ENCODE measurements around the gene MSH5.

Gene MSH5

GRCh38 chr6:31729979-31730630 is 9.7 kb upstream of the MSH5 start:
- peak; percentile 79 for DNase-seq (ENCODE audit: low spot score)

DNA sequence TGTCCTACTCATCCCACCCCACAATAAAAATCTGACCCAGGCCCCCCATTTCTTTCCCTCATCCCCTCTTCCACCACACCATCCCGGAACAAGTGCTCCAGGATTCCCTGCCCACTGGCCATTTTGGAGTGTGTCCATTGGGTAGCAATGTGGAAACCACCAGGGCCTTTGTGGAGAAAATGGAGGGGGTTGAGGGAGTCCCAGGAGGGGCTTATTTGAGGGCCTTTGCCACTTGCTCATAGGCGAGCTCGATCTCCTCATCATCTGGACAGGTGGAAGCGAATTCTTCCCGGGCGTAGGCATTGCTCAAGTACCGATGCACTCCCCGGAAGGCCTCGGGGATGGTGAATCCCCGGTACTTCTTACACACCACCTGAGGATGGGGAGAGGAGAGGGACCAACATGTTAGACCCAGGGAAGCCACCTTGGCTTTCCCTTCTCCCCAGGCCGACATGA is 9.1 kb upstream of the MSH5 start:
- DNase-seq (ENCODE audit: low spot score): peak; percentile 31

- DNase-seq (ENCODE audit: low spot score): no peak
These were observed 7.8 kb upstream of the MSH5 start for GRCh38 chr6:31732029-31732428.

- no peak for DNase-seq (ENCODE audit: low spot score)
These were observed 6.1 kb upstream of the MSH5 start for GRCh38 chr6:31733734-31734133.

DNA sequence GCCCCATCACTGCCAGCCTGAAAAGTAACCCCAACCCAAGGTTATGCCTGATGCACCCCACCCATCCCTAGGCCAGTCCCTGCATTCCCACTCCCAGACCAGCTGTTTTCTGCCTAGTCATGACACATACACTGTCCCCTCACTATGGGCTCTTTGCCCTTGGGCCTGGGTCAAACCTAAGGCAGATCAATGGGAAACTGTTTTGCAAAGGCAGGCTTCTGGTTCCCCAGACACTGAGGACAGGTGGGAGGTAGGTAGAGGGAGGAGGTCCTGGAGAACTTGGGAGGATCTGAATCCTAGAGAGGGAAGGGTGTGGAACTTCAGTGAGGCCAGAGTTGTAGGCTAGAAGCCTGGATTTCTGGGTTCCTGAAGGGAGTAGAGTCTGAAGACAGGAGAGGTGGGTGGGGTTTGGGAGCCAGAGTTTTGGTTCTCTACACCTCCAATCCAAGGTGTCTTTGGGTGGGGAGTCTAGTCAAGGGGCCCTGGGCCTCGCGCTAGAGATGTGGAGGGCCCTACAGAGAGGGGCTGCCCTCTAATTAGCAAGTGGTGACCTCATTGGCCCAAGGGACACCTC is 5.5 kb upstream of the MSH5 start:
- DNase-seq (ENCODE audit: low spot score): no peak

GRCh38 chr6:31734821-31735406 is 4.9 kb upstream of the MSH5 start:
- no peak for DNase-seq (ENCODE audit: low spot score)

- peak; percentile 65 for DNase-seq (ENCODE audit: low spot score)
These were observed 3.6 kb upstream of the MSH5 start, which contains the start of gene CLIC1 for GRCh38 chr6:31736021-31736767. TSS of gene CLIC1 (minus strand) at chr6:31736530. CDS start at chr6:31736300, 230 bp downstream.

GRCh38 chr6:31736768-31737314 is 3.0 kb upstream of the MSH5 start:
- no peak for DNase-seq (ENCODE audit: low spot score)

- DNase-seq (ENCODE audit: low spot score): peak; percentile 26
These were observed 2.4 kb upstream of the MSH5 start for GRCh38 chr6:31737315-31737990.

- peak; percentile 68 for DNase-seq (ENCODE audit: low spot score)
These were observed 1.5 kb upstream of the MSH5 start for GRCh38 chr6:31737991-31738979.

GRCh38 chr6:31740397-31741223 is 805 bp downstream of the MSH5 start:
- no peak for DNase-seq (ENCODE audit: low spot score)

DNA sequence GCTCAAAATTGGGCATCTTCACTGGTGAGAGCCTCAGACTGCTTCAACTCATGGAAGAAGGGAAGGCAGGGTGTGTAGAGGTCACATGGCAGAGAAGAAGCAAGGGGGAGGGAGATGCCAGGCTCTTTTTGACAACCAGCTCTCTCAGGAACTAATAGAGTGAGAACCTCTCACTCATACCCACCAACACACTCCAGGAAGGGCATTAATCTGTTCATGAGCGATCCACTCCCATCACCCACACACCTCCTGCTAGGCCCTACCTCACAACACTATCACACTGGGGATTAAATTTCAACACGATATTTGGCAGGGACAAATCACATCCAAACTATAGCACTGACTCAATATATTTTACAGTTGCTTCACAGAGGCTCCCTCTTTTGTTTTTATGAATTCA is 2.0 kb downstream of the MSH5 start:
- DNase-seq (ENCODE audit: low spot score): no peak

GRCh38 chr6:31742894-31743293 is 3.1 kb downstream of the MSH5 start:
- DNase-seq (ENCODE audit: low spot score): no peak

DNA sequence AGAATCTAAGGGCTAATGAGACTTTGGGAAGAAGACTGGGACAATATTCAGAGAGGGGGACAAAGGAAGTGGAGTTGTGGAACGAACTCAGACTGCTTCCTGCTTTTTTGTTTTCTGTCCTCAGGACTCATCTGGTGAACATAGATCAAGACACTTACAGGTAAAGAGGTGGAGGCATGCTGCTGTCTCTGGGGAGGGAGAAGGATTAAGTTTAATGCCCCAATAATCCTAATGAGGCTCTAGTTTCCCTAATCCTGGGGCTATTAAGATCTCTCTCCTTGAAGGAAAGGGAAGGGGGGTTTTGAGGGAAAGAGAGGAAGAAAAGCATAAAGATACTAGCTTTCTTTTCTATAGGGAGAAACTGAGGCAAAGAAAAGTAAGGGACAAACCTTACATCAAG is 4.6 kb downstream of the MSH5 start:
- no peak for DNase-seq (ENCODE audit: low spot score)

- no peak for DNase-seq (ENCODE audit: low spot score)
These were observed 9.7 kb downstream of the MSH5 start for GRCh38 chr6:31749301-31750036.

DNA sequence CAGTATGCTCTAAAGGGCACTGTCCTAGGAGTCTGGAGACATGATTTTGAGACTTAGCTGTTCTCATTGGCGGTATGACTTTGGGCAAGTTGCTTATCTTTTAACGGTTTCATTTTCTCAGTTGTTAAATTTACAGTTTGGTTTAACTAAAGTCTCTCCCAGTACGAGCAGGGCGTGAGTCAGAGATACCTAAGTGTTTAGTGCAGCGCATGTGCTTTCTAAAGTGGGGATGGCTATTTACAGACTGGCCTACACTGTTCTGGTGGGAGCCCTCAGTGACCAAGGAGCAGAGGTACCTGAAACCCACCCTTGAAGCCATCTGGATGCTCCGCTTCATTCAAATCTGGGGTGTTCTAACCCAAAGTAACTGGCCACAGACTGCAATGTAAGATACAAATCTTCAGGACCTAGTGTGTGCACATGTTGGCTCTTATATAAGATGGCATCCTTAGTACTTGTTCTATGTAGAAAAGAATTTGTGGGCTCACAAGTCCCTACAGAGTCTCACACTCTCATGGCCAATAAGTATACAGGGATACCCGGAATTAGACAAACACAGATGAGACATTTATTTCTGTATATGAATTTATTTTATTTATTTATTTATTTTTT is 10.7 kb downstream of the MSH5 start:
- DNase-seq (ENCODE audit: low spot score): no peak

- no peak for DNase-seq (ENCODE audit: low spot score)
These were observed 13.0 kb downstream of the MSH5 start for GRCh38 chr6:31752739-31753319.

DNA sequence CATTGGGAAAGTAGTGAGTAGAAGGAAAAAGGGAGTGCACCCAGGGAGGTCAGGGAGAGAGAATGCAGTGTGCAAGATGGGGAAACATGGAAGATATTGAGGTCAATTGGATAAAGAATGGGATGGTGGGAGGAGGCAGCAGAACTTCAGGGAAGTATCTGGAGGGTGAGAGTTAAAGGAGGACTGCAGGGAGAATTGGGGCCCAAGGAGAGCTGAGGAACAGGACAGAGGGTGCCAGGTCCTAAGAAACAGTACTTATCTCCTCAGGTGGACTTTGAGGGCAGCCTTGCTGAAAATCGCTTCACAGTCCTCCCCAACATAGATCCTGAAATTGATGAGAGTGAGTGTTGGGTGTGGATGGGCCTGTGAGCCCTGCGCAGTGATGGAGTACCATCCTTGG is 18.5 kb downstream of the MSH5 start:
- no peak for DNase-seq (ENCODE audit: low spot score)

Measured in cerebellar cortex (tissue), 1 donor.